Breast epithelium (tissue), 4 donors: ENCODE results near the gene HAGH. TPM values are rescaled to one million over a fixed set of nuclear protein-coding genes. Genes with fewer than 3 reads are reported as not detected.

ENCODE experiments used
- DNase-seq, 2 donors: peaks; one replicate each; pipeline ENCODE4 v3.0.0-alpha.2; 2019; ENCODE audit warnings: low spot score in 2 of 2
- H3K27ac ChIP-seq, 2 donors: fragments of 200-600 bp; sonication (generic) in 1 of 2; one replicate each; pipeline ENCODE4 v1.5.1; 2016 to 2019; ENCODE audit warnings: mild to moderate bottlenecking in 1 of 2
- H3K27me3 ChIP-seq, 2 donors: fragments of 200-600 bp; sonication (generic) in 1 of 2; one replicate each; pipeline versions ENCODE4 v1.5.1 to v1.6.0; 2017 to 2019; ENCODE audit warnings: control low read depth in 1 of 2, mild to moderate bottlenecking in 1 of 2
- H3K36me3 ChIP-seq: fragments of 200-600 bp; one replicate; pipeline ENCODE4 v1.5.1; 2019
- H3K4me1 ChIP-seq, 2 donors: fragments of 200-600 bp; sonication (generic); one replicate each; pipeline ENCODE4 v1.5.1; 2016 to 2019; ENCODE audit warnings: control low read depth in 1 of 2
- H3K4me3 ChIP-seq, 3 donors: fragments of 200-600 bp; sonication (generic); 1 replicate in 2 of 3; 2 replicates in 1 of 3; pipeline ENCODE4 v1.5.1; 2016 to 2019; ENCODE audit warnings: mild to moderate bottlenecking in 3 of 3, moderate library complexity in 2 of 3
- H3K9me3 ChIP-seq, 2 donors: fragments of 200-600 bp; sonication (generic) in 1 of 2; one replicate each; pipeline ENCODE4 v1.5.1; 2016 to 2019; ENCODE audit warnings: control low read depth in 1 of 2
- POLR2A ChIP-seq: fragments of 450-650 bp; IDR thresholded peaks from one replicate; pipeline ENCODE4 v1.6.1; 2016; ENCODE audit warnings: antibody characterized with exemption, mild to moderate bottlenecking, moderate library complexity
- POLR2AphosphoS5 ChIP-seq, 3 donors: sonication (generic); formaldehyde crosslinking; IDR thresholded peaks; one replicate each; pipeline ENCODE4 v1.6.1; 2017; ENCODE audit warnings: antibody characterized with exemption in 3 of 3
- intact Hi-C: fragments of 100-400 bp; cut with DNase I; formaldehyde crosslinking; loops from one replicate; pipeline ENCODE4 v1.15.1; 2023; ENCODE audit warnings: low total_unique reads
- total RNA-seq, 3 donors: library from RNA; depleted of rRNA; stranded (reverse); fragments of >200 nt; gene quantifications; one replicate each; pipeline ENCODE4 v1.1.0, GENCODE V29; 2016
- TF ChIP-seq, protein P1 (sequence below), 3 donors: fragments of 450-650 bp; IDR thresholded peaks; one replicate each; pipeline ENCODE4 v1.5.1; 2016 to 2017; ENCODE audit warnings: antibody characterized with exemption in 3 of 3, mild to moderate bottlenecking in 3 of 3, moderate library complexity in 3 of 3

HAGH gene
- total RNA-seq, 3 donors from 2014 or later = 61.9 to 114 (median 74.7) TPM

DNA sequence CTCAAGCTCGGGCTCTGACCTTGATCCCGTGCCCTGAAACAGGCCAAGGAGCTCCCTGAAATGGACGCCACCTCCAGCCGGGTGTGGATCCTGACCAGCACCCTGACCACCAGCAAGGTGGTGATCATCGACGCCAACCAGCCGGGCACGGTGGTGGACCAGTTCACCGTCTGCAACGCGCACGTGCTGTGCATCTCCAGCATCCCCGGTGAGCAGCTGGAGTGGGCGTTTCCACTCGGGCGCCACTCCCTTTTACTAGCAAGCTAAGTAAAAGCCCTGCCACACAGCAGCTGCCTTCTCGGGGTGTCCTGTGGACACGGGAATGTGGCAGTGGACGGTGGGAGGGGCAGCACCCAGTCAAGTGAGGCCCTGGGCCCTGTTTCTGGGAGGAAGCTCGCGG, 61.7 kb downstream of the HAGH start:
- H3K27me3 ChIP-seq = no peaks in the 10 kb centered on the region
- peaks cover 0 to 4% of the 10 kb centered on the region in 2 donors for H3K4me1 ChIP-seq
- intact Hi-C loops = no loop called here
- DNase-seq = no peak
- TF ChIP-seq POLR2AphosphoS5 (IDR thresholded peaks at IDR 0.05) (no peak), POLR2A (no peak)
- TF ChIP-seq, protein P1, sequence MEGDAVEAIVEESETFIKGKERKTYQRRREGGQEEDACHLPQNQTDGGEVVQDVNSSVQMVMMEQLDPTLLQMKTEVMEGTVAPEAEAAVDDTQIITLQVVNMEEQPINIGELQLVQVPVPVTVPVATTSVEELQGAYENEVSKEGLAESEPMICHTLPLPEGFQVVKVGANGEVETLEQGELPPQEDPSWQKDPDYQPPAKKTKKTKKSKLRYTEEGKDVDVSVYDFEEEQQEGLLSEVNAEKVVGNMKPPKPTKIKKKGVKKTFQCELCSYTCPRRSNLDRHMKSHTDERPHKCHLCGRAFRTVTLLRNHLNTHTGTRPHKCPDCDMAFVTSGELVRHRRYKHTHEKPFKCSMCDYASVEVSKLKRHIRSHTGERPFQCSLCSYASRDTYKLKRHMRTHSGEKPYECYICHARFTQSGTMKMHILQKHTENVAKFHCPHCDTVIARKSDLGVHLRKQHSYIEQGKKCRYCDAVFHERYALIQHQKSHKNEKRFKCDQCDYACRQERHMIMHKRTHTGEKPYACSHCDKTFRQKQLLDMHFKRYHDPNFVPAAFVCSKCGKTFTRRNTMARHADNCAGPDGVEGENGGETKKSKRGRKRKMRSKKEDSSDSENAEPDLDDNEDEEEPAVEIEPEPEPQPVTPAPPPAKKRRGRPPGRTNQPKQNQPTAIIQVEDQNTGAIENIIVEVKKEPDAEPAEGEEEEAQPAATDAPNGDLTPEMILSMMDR (IDR thresholded peaks at IDR 0.05) = no peak
- H3K36me3 ChIP-seq = peaks cover 5% of the 10 kb centered on the region
- no peaks in the 10 kb centered on the region for H3K9me3 ChIP-seq
- H3K4me3 ChIP-seq = no peak overlapping the region
- H3K27ac ChIP-seq = no peak overlapping the region

DNA sequence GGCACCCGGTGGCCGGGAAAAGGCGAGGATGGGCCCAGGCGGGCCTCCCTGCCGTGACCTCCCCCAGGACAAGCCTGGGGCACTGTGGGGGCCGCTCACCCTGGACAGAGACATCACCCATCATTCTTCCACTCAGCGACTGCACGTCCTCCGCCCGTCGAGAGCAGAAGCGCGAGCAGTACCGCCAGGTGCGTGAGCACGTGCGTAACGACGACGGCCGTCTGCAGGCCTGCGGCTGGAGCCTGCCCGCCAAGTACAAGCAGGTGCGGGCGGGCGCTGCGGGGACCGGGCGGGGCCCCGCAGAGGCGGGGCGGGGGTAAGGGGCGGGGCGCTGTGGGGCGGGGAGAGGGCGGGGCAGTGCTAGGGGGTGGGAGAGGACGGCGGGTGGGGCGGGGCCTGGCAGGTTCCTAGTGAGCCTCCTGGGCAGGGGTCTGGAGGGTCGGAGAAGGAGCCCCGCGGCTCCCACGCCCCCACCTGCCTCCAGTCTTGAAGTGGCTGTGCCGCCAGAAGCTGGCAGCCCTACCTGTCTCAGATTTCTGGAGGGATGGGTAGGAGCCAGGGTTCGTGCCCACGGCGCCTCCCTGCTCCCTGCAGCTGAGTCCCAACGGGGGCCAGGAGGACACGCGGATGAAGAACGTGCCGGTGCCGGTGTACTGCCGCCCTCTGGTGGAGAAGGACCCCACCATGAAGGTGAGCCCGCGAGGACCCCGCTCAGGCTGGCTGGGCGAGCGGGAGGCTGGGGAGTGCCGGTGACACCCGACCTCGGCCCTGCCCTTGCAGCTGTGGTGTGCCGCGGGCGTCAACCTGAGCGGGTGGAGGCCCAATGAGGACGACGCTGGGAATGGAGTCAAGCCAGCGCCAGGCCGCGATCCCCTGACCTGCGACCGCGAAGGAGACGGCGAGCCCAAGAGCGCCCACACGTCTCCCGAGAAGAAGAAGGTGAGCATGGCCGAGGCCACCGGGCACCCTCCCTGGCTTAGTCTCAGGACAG, 62.8 kb downstream of the HAGH start:
- no peaks in the 10 kb centered on the region for H3K27me3 ChIP-seq
- no peak overlapping the region for H3K4me3 ChIP-seq
- intact Hi-C loops = no loop called here
- no peak overlapping the region for H3K27ac ChIP-seq
- TF ChIP-seq, protein P1 (IDR thresholded peaks at IDR 0.05) = no peak
- TF ChIP-seq POLR2AphosphoS5 (IDR thresholded peaks at IDR 0.05) (no peak), POLR2A (no peak)
- H3K9me3 ChIP-seq = no peaks in the 10 kb centered on the region
- peaks cover 5% of the 10 kb centered on the region for H3K36me3 ChIP-seq
- DNase-seq = no peak
- no peaks in the 10 kb centered on the region for H3K4me1 ChIP-seq

DNA sequence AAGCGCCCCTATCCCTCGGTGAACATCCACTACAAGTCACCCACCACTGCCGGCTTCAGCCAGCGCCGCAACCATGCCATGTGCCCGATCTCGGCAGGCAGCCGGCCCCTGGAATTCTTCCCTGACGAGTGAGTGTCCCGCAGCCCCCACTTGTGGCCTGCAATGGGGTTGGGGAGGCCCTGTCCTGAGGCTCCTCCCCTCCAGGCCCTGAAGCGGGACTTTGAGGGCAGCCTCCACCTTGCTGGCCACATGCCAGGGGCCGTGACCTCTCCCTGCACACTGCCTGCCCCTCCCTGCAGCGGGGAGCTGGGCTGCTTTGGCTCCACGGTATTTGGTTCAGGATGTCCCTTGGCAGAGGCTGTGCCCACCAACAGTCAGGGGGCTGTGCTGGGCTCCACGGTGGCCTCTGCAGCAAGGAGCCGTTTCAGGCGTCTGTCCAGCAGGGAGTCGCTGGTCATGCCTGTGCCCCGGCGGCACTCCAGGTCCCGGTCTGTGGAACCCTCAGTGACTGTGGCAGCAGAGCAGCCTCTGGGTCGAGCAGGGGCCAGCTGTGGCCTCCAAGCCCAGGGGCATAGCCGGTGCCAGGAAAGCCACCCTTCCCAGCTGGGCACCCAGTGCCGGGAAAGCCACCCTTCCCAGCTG, 63.6 kb downstream of the HAGH start:
- Histone ChIP-seq H3K9me3 (no peaks in the 10 kb centered on the region), H3K27ac (no peak overlapping the region), H3K4me1 (no peaks in the 10 kb centered on the region), H3K36me3 (peaks cover 5% of the 10 kb centered on the region), H3K4me3 (no peak overlapping the region), H3K27me3 (no peaks in the 10 kb centered on the region)
- intact Hi-C loops = no loop called here
- TF ChIP-seq POLR2AphosphoS5 (IDR thresholded peaks at IDR 0.05) (no peak), POLR2A (no peak)
- TF ChIP-seq, protein P1 (IDR thresholded peaks at IDR 0.05) = no peak
- no peak for DNase-seq

DNA sequence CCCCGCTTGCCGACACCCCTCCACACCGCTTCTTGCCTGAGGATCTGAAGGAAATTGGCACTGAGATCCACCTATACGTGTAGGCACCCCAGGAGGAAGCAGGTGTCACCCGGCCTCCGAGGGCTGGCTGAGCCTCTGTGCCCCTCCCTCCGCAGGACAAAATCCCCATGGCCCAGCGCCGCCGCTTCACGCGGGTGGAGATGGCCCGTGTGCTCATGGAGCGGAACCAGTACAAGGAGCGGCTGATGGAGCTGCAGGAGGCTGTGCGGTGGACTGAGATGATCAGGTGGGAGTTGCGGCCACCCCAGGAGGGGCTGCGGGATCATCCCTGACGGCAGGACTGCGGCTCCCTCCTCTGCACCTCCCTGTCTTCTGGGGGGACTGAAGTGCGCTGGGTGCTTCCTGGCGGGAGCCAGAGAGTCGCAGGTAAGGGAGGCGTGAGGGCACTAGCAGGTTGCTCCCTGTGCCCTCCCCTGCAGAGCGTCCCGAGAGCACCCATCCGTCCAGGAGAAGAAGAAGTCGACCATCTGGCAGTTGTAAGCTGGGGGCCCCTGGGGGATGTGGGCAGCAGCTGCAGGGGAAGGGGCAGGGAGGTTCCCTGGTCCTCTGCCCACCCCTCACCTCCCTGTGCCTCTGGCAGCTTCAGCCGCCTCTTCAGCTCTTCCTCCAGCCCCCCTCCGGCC, 64.3 kb downstream of the HAGH start:
- intact Hi-C loops = no loop called here
- no peak for TF ChIP-seq POLR2A
- TF ChIP-seq, protein P1 (IDR thresholded peaks at IDR 0.05) = no peak
- no peak for TF ChIP-seq POLR2AphosphoS5 (IDR thresholded peaks at IDR 0.05)
- Histone ChIP-seq H3K4me3 (no peak overlapping the region), H3K27me3 (no peaks in the 10 kb centered on the region), H3K36me3 (peaks cover 5% of the 10 kb centered on the region), H3K9me3 (no peaks in the 10 kb centered on the region), H3K27ac (no peak overlapping the region), H3K4me1 (no peaks in the 10 kb centered on the region)
- DNase-seq = no peak
